ENCODE data around the gene ADAP1.
"Not testable (repeated sequence)": the region's sequence is repeated elsewhere in the genome, so short reads cannot be mapped to it uniquely, and the experiment has no call there.

- not testable (repeated sequence) for TF ChIP-seq EZH2 (IDR thresholded peaks at IDR 0.05; ENCODE audit: low read length, unreplicated experiment); CTCF (conservative IDR thresholded peaks at IDR 0.05; ENCODE audit: low read depth, low read length)
Measured at GRCh38 chr7:959740-960139, 5.3 kb upstream of the ADAP1 start.

Measured in PC-3 (cell line).